Mucosa of stomach (tissue), 1 donor: Measurements from ENCODE around the gene ETFA.

ENCODE experiments used
- H3K27me3 ChIP-seq: one replicate; pipeline ENCODE4 v1.7.0; 2013; ENCODE audit warnings: mild to moderate bottlenecking, low read length; ENCODE audit not compliant: control insufficient read depth, insufficient read depth
- H3K36me3 ChIP-seq: one replicate; pipeline ENCODE4 v1.7.0; 2013; ENCODE audit warnings: low read length; ENCODE audit not compliant: control insufficient read depth, insufficient read depth
- H3K4me1 ChIP-seq: one replicate; pipeline ENCODE4 v1.7.0; 2013; ENCODE audit warnings: mild to moderate bottlenecking, low read length; ENCODE audit not compliant: control insufficient read depth, insufficient read depth
- H3K4me3 ChIP-seq: one replicate; pipeline ENCODE4 v1.7.0; 2013; ENCODE audit warnings: low read length
- H3K9ac ChIP-seq: one replicate; pipeline ENCODE4 v1.7.0; 2013; ENCODE audit warnings: mild to moderate bottlenecking, low read length, moderate library complexity
- H3K9me3 ChIP-seq: one replicate; pipeline ENCODE4 v1.7.0; 2013; ENCODE audit warnings: mild to moderate bottlenecking, low read length, moderate library complexity; ENCODE audit not compliant: control insufficient read depth
- donor health status: Pancreatic carcinoma.

ETFA gene

GRCh38 chr15:76311100-76311953, at the start of gene ETFA:
ETFA (minus strand) TSS chr15:76311469; CDS start chr15:76311388, 81 bp downstream.
- no peaks in the 10 kb centered on the region for H3K36me3 ChIP-seq
- peaks cover 29% of the 10 kb centered on the region for H3K4me1 ChIP-seq
- H3K9me3 ChIP-seq, result no peaks in the 10 kb centered on the region
- H3K4me3 ChIP-seq, result peak within 1 kb of the TSS; percentile 90
- no peaks in the 10 kb centered on the region for H3K27me3 ChIP-seq
- H3K9ac ChIP-seq, result peak within 1 kb of the TSS; percentile 96

- Histone ChIP-seq H3K9me3 (no peaks in the 10 kb centered on the region), H3K4me1 (no peaks in the 10 kb centered on the region), H3K27me3 (no peaks in the 10 kb centered on the region), H3K4me3 (no peak overlapping the region), H3K36me3 (no peaks in the 10 kb centered on the region), H3K9ac (no peak overlapping the region)
Measured at GRCh38 chr15:76360416-76360815, 49.1 kb upstream of the ETFA start.

GRCh38 chr15:76359152-76359551, 47.9 kb upstream of the ETFA start:
- H3K36me3 ChIP-seq, result no peaks in the 10 kb centered on the region
- no peaks in the 10 kb centered on the region for H3K4me1 ChIP-seq
- H3K27me3 ChIP-seq, result no peaks in the 10 kb centered on the region
- H3K9ac ChIP-seq, result no peak overlapping the region
- H3K9me3 ChIP-seq, result no peaks in the 10 kb centered on the region
- no peak overlapping the region for H3K4me3 ChIP-seq

GRCh38 chr15:76358453-76358852, 47.2 kb upstream of the ETFA start:
- no peaks in the 10 kb centered on the region for H3K9me3 ChIP-seq
- no peaks in the 10 kb centered on the region for H3K36me3 ChIP-seq
- H3K4me1 ChIP-seq, result no peaks in the 10 kb centered on the region
- no peaks in the 10 kb centered on the region for H3K27me3 ChIP-seq
- H3K4me3 ChIP-seq, result no peak overlapping the region
- no peak overlapping the region for H3K9ac ChIP-seq

GRCh38 chr15:76354823-76355440, 43.7 kb upstream of the ETFA start:
- H3K36me3 ChIP-seq, result no peaks in the 10 kb centered on the region
- H3K4me3 ChIP-seq, result no peak overlapping the region
- no peaks in the 10 kb centered on the region for H3K27me3 ChIP-seq
- no peak overlapping the region for H3K9ac ChIP-seq
- no peaks in the 10 kb centered on the region for H3K9me3 ChIP-seq
- no peaks in the 10 kb centered on the region for H3K4me1 ChIP-seq

DNA sequence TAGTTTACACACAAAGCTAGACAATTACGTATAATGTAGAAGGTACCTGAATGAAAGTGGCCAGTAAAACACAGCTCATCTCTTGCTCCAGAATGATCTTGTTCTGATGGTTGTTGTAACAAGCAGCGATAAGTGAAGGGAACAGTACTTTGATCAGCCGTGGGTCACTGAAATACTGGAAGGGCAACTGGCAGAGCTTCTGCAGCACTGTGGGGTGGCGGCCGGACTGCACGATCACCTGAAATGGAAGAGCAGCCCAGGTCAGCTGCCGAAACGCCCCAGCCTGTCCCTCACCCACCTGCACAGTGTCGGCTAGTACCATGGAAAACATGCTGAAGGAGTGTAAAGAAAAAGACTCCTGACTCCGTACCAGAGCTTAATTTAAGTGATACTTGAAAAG, 42.6 kb upstream of the ETFA start:
- Histone ChIP-seq H3K4me1 (no peaks in the 10 kb centered on the region), H3K4me3 (no peak overlapping the region), H3K36me3 (no peaks in the 10 kb centered on the region), H3K9ac (no peak overlapping the region), H3K9me3 (no peaks in the 10 kb centered on the region), H3K27me3 (no peaks in the 10 kb centered on the region)

DNA sequence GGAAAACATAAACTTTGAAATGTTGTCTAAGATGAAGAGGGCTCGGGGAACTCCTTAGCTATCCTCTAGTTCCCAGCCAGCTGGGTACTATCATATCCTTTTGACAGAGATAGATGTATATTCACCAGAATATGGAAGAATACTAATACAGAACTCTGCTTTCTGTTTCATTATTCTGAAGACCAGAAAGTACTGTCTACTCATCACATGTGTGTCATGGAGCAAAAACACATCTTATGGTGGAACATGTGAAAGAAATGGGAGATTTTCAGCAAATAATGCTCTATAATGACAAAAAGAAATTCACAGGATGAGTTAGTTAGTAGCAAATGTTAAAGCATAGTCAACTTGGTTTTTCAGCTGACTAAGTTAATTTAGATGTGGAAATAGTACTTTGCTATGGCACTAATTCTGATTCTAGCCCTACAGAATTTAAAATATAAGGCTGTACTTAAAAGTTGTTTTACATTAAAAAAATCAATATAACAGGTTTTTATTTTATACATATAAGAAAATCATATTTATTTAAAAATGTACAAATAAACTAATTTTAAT, 41.8 kb upstream of the ETFA start:
- no peak overlapping the region for H3K9ac ChIP-seq
- H3K4me3 ChIP-seq, result no peak overlapping the region
- no peaks in the 10 kb centered on the region for H3K36me3 ChIP-seq
- H3K4me1 ChIP-seq, result no peaks in the 10 kb centered on the region
- no peaks in the 10 kb centered on the region for H3K9me3 ChIP-seq
- no peaks in the 10 kb centered on the region for H3K27me3 ChIP-seq

DNA sequence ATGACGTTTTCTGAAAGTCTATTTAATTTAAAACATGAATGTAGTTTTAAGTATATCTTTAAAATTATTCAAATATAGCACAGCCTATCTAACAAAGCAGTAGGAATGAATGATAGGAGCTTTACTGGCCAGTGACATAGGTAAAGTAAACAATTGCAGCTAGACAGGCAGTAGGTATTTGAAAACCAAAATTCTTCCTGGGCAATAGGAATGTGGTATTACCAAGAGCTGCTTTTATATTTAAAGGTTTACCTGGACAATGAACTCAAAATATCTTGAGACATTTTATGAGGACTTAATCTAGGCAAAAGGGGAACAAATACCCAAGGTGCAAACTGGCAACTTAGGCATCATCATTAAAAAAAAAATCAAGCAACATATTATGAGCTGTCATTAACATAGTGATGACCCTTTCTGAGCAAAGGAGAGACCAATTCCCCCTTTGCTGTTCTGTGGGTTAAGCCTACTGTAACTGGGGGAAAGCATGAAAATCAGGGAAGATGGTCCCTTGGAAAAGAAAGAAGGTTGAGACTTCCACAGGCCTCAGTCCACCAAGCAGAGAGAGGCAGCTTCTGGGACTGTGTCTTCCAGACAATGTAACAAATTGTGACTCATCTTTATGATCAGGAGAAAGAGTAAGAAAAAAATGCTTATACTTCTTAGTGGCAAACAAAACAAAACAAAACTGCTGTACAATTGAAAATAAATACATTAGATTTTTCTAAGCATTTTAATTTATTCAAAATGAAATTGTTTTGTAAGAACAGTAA, 38.2 kb upstream of the ETFA start:
- Histone ChIP-seq H3K36me3 (no peaks in the 10 kb centered on the region), H3K9ac (no peak overlapping the region), H3K27me3 (peaks cover 33% of the 10 kb centered on the region), H3K4me3 (no peak overlapping the region), H3K4me1 (peaks cover 15% of the 10 kb centered on the region), H3K9me3 (no peaks in the 10 kb centered on the region)

DNA sequence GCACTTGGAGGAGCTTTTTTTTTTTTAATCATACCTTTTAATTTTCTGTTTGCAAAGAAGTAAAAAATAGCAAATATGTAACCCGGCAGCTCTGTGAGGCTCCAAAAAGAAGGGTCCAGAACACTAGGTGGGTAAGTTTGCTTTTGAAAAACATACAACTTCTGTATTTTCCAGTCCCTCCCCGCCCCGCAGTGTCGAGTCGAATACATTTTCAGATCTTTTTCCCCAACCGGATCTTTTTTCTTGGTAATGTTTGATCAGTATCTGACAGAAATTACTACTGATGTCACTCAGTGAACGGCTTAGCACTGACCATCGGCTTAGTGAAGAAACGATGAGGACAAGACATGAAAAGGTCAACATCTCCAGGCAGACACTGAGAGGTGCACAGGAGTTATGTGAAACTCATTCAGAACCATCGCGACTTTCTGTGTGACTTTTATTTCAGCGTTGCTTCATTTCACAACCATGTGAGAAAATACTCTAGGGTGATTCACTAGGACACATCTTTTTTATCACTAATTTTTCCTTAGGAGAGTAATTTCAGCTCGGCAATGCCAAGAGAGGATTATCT, 36.3 kb upstream of the ETFA start:
- Histone ChIP-seq H3K9ac (no peak overlapping the region), H3K9me3 (no peaks in the 10 kb centered on the region), H3K27me3 (peaks cover 52% of the 10 kb centered on the region), H3K4me1 (peaks cover 20% of the 10 kb centered on the region), H3K36me3 (no peaks in the 10 kb centered on the region), H3K4me3 (no peak overlapping the region)

DNA sequence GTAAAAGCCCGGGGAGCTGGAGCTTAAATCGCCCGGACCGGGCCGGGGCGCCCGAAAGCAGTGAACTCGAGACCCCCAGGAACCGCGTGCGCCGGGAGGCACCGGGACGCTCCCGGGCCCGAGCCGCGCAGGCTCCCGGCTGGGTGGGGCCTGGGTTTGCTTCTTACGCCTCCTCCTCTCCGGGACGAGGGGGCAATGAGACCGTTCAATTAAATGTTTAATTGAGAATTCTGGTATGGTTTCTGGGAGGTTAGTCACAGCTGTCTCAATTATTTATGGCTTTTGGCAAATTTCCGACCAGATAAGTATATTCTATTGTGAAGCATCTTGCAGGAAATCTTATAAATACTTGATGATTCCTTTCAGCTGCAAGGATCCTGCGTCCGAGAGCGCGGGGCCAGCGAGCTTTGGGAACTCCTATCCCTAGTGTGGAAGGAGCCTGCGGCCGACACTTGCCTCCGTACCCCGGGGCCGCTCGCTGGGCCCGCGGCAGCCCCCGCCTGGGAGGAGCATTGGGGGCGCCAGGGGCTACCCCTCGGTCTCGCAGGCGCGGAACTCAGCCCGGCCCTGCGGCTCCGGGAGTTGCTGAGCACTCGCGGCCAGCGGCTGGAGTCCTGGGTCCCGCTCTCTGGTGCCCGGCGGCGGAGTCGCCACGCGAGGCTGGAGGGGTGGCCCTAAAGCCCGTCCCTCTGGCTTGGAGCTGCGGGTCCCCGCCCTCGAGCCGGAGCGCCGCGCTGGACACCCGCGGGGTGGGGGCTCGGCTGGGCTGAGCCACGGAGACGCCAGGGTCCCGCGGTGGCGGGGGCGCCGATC, 35.6 kb upstream of the ETFA start:
- H3K9me3 ChIP-seq, result no peaks in the 10 kb centered on the region
- peaks cover 27% of the 10 kb centered on the region for H3K4me1 ChIP-seq
- peak overlapping the region; percentile 67 for H3K9ac ChIP-seq
- H3K36me3 ChIP-seq, result no peaks in the 10 kb centered on the region
- H3K27me3 ChIP-seq, result peaks cover 59% of the 10 kb centered on the region
- H3K4me3 ChIP-seq, result peak overlapping the region; percentile 56
